Caco-2 (cell line): ENCODE measurements around the gene TGM1. TPM values are rescaled to one million over a fixed set of nuclear protein-coding genes. Genes with fewer than 3 reads are reported as not detected.
A peak's percentile ranks its signal among the peaks of the same experiment; 100 is the strongest.

Experiments used
- BruUV-seq: library from RNA; stranded (reverse); fragments of 400-500 nt; replicated peaks from 2 replicates; lab custom pipeline; 2021; lab: Mats Ljungman, UMichigan
- CTCF ChIA-PET: fragments of 300-600 bp; sonication (Branson Sonifier 250); formaldehyde crosslinking; loops from one replicate; lab custom pipeline; 2022; ENCODE audit warnings: antibody characterized with exemption; lab: Charles Lee
- POLR2A ChIA-PET: fragments of 300-600 bp; sonication (Branson Sonifier 250); formaldehyde crosslinking; loops from one replicate; lab custom pipeline; 2022; ENCODE audit warnings: antibody characterized with exemption; lab: Charles Lee
- DNase-seq, 2 experiments: peaks; one replicate each; pipeline versions ENCODE4 v3.0.0 to v3.0.0-alpha.2; 2020 to 2022
- H3K27me3 ChIP-seq: replicated peaks from 2 replicates; pipeline ENCODE4 v1.6.0; 2011; ENCODE audit warnings: low read length; ENCODE audit not compliant: control insufficient read depth, insufficient read depth
- H3K36me3 ChIP-seq: 2 replicates; pipeline ENCODE4 v1.5.1; 2011; ENCODE audit warnings: low read length; ENCODE audit not compliant: control insufficient read depth, insufficient read depth
- H3K4me1 ChIP-seq: fragments of 250-450 bp; sonication (Bioruptor Pico); 2 replicates; pipeline ENCODE4 v1.5.1; 2020; ENCODE audit warnings: mild to moderate bottlenecking
- H3K4me3 ChIP-seq: 2 replicates; pipeline ENCODE4 v1.5.1; 2011; ENCODE audit warnings: low read depth, mild to moderate bottlenecking, control low read depth, low read length
- H3K9me3 ChIP-seq: fragments of 250-450 bp; sonication (Bioruptor Pico); 2 replicates; pipeline ENCODE4 v1.5.1; 2020; ENCODE audit warnings: mild to moderate bottlenecking, moderate library complexity
- H3K27ac Mint-ChIP-seq: one replicate; pipeline ENCODE4 v1.8.0; 2022; ENCODE audit warnings: mixed read lengths; ENCODE audit not compliant: unreplicated experiment
- H3K27me3 Mint-ChIP-seq: one replicate; pipeline ENCODE4 v1.8.0; 2022; ENCODE audit warnings: mixed read lengths; ENCODE audit not compliant: insufficient read depth, unreplicated experiment
- H3K36me3 Mint-ChIP-seq: one replicate; pipeline ENCODE4 v1.8.0; 2022; ENCODE audit warnings: mild to moderate bottlenecking, mixed read lengths; ENCODE audit not compliant: insufficient read depth, unreplicated experiment
- H3K4me1 Mint-ChIP-seq: one replicate; pipeline ENCODE4 v1.8.0; 2022; ENCODE audit warnings: low read depth, mixed read lengths; ENCODE audit not compliant: unreplicated experiment
- H3K4me3 Mint-ChIP-seq: one replicate; pipeline ENCODE4 v1.8.0; 2022; ENCODE audit warnings: mild to moderate bottlenecking, moderate library complexity, mixed read lengths; ENCODE audit not compliant: unreplicated experiment
- H3K9me3 Mint-ChIP-seq: one replicate; pipeline ENCODE4 v1.8.0; 2022; ENCODE audit warnings: mixed read lengths; ENCODE audit not compliant: unreplicated experiment
- intact Hi-C: fragments of 100-400 bp; cut with micrococcal nuclease; formaldehyde crosslinking; loops from one replicate; pipeline ENCODE4 v1.10.0; 2022; ENCODE audit not compliant: unreplicated experiment
- total RNA-seq: library from RNA; stranded (reverse); gene quantifications from 2 replicates; pipeline ENCODE4 v1.2.3, GENCODE V29; 2022
- TF ChIP-seq, protein P1 (sequence below), 2 experiments: fragments of 200-600 bp in 1 of 2; IDR thresholded peaks; 1 replicate in 1 of 2; 2 replicates in 1 of 2; pipeline versions ENCODE4 v1.5.1 to v1.8.0; 2011 to 2022; ENCODE audit warnings: antibody characterized with exemption in 1 of 2, control low read depth in 1 of 2, inconsistent platforms in 1 of 2, low read depth in 1 of 2, low read length in 1 of 2, mild to moderate bottlenecking in 1 of 2, moderate library complexity in 1 of 2; ENCODE audit not compliant: insufficient read depth in 1 of 2, severe bottlenecking in 1 of 2, unreplicated experiment in 1 of 2

TGM1 gene
- total RNA-seq, 1 experiment from 2014 or later: 5.9 TPM

GRCh38 chr14:24241829-24242443, 21.0 kb downstream of the TGM1 start:
- TF ChIP-seq, protein P1, sequence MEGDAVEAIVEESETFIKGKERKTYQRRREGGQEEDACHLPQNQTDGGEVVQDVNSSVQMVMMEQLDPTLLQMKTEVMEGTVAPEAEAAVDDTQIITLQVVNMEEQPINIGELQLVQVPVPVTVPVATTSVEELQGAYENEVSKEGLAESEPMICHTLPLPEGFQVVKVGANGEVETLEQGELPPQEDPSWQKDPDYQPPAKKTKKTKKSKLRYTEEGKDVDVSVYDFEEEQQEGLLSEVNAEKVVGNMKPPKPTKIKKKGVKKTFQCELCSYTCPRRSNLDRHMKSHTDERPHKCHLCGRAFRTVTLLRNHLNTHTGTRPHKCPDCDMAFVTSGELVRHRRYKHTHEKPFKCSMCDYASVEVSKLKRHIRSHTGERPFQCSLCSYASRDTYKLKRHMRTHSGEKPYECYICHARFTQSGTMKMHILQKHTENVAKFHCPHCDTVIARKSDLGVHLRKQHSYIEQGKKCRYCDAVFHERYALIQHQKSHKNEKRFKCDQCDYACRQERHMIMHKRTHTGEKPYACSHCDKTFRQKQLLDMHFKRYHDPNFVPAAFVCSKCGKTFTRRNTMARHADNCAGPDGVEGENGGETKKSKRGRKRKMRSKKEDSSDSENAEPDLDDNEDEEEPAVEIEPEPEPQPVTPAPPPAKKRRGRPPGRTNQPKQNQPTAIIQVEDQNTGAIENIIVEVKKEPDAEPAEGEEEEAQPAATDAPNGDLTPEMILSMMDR (IDR thresholded peaks at IDR 0.05; ENCODE audit: insufficient read depth in 1 of 2, low read depth in 1 of 2, low read length in 1 of 2, severe bottlenecking in 1 of 2, unreplicated experiment in 1 of 2): peak; percentile 49 to 58
- Histone ChIP-seq H3K4me1 (no peaks in the 10 kb centered on the region), H3K4me3 (peak overlapping the region; percentile 71), H3K27me3 (no peaks in the 10 kb centered on the region), H3K9me3 (no peaks in the 10 kb centered on the region), H3K36me3 (peaks cover 2% of the 10 kb centered on the region)
- H3K36me3 Mint-ChIP-seq: peaks cover 49% of the 10 kb centered on the region
- ChIA-PET POLR2A (interaction anchor here (0.6 to 2.5 kb wide), 26 partner anchors 9 to 200 kb away, joined by 3 to 39 read pairs (median 6); partner anchors contain the start of genes CBLN3, CHMP4A, CIDEB and DCAF11), CTCF (interaction anchor here (0.6 to 3.8 kb wide), 20 partner anchors 9 to 190 kb away, joined by 3 to 157 read pairs (median 6); partner anchors contain the start of genes CHMP4A, CIDEB, DHRS1 and EMC9)
- peaks cover 9% of the 10 kb centered on the region for H3K4me1 Mint-ChIP-seq
- DNase-seq: peak; percentile 95
- intact Hi-C loops: loop anchor here (1.0 to 2.0 kb wide), 3 partner anchors 10 to 195 kb away; partner anchors contain the start of genes GMPR2, MDP1 and NEDD8
- peak overlapping the region; percentile 74 for H3K4me3 Mint-ChIP-seq
- TSS peak; percentile 35 for BruUV-seq
- peak overlapping the region; percentile 91 for H3K27ac Mint-ChIP-seq
- H3K9me3 Mint-ChIP-seq: no peaks in the 10 kb centered on the region
- no peaks in the 10 kb centered on the region for H3K27me3 Mint-ChIP-seq

DNA sequence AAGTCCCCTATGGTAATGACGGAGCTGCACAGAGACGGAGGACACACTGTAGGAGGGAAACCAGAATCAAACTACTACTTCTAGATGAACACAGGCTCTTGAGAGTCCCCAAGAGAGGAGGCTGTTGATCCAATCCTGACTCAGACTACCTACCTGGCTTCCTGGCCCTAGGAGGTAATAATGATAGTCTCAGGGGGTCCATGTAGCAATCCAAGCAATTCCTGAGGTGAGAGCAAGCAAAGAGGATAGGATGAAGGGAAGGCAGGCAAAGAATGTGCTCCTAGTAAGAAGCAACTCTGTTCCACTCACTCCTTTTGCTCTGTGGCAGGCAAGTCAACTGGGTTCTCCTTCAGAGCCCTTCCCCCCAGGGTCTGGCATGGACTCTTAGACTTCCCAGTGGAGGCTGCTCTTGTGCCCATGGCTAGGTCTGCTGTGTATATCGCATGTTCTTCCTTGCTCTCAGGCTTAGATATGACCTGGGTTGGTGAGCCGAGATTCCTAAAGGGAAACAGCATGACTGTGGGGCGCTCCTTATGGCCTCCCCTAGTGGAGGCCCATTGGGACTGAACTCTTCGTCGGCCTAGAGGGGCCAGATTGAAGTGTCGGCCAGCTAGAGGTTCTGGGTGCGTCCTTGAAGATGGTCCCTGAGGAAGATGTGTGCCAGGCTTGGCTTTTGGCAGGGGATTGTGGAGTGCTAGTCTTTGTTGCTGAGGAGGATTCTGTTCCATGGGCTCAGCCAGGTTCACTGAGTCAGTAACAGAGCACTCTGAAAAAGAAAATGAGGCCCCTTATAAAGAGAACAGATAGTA, 22.7 kb downstream of the TGM1 start:
- POLR2A ChIA-PET: no interaction called here
- Histone ChIP-seq H3K27me3 (no peaks in the 10 kb centered on the region), H3K4me1 (no peaks in the 10 kb centered on the region), H3K4me3 (no peak overlapping the region), H3K9me3 (no peaks in the 10 kb centered on the region), H3K36me3 (peaks cover 2% of the 10 kb centered on the region)
- peaks cover 63% of the 10 kb centered on the region for H3K36me3 Mint-ChIP-seq
- no peaks in the 10 kb centered on the region for H3K9me3 Mint-ChIP-seq
- H3K4me3 Mint-ChIP-seq: no peak overlapping the region
- DNase-seq: no peak
- H3K27me3 Mint-ChIP-seq: no peaks in the 10 kb centered on the region
- BruUV-seq: no TSS peak
- no peak overlapping the region for H3K27ac Mint-ChIP-seq
- TF ChIP-seq, protein P1 (IDR thresholded peaks at IDR 0.05; ENCODE audit: insufficient read depth in 1 of 2, low read depth in 1 of 2, low read length in 1 of 2, severe bottlenecking in 1 of 2, unreplicated experiment in 1 of 2): no peak
- CTCF ChIA-PET: interaction anchor here (3.8 kb wide), 2 partner anchors 57 to 68 kb away, joined by 42 to 157 read pairs; partner anchors contain the start of genes CIDEB, DHRS1, LTB4R2 and NOP9
- H3K4me1 Mint-ChIP-seq: peaks cover 9% of the 10 kb centered on the region
- intact Hi-C loops: no loop called here

GRCh38 chr14:24238527-24239037, 24.4 kb downstream of the TGM1 start:
- no peak for DNase-seq

More at GRCh38 chr14:24238527-24239037, 24.4 kb downstream of the TGM1 start:
- no peaks in the 10 kb centered on the region for H3K27me3 ChIP-seq
- ChIA-PET CTCF (interaction anchor here (0.9 kb wide), 2 partner anchors 25 to 70 kb away, joined by 3 to 4 read pairs; partner anchors contain the start of genes CHMP4A and CIDEB), POLR2A (interaction anchor here (1.5 kb wide), 1 partner anchor 25 kb away, joined by 4 read pairs; no protein-coding TSS in a partner anchor)
- no peaks in the 10 kb centered on the region for H3K27me3 Mint-ChIP-seq
- no peaks in the 10 kb centered on the region for H3K9me3 Mint-ChIP-seq
- no peak overlapping the region for H3K4me3 ChIP-seq
- intact Hi-C loops: no loop called here
- TF ChIP-seq, protein P1 (IDR thresholded peaks at IDR 0.05; ENCODE audit: insufficient read depth in 1 of 2, low read depth in 1 of 2, low read length in 1 of 2, severe bottlenecking in 1 of 2, unreplicated experiment in 1 of 2): no peak
- H3K27ac Mint-ChIP-seq: peak overlapping the region; percentile 61
- peaks cover 9% of the 10 kb centered on the region for H3K4me1 Mint-ChIP-seq
- H3K36me3 Mint-ChIP-seq: peaks cover 63% of the 10 kb centered on the region
- H3K36me3 ChIP-seq: peaks cover 5% of the 10 kb centered on the region
- H3K4me1 ChIP-seq: no peaks in the 10 kb centered on the region
- H3K4me3 Mint-ChIP-seq: no peak overlapping the region
- no TSS peak for BruUV-seq
- no peaks in the 10 kb centered on the region for H3K9me3 ChIP-seq
